ENCODE results near the gene SENP3. TPM values are rescaled to one million over a fixed set of nuclear protein-coding genes. Genes with fewer than 3 reads are reported as not detected.
A peak's percentile ranks its signal among the peaks of the same experiment; 100 is the strongest.

SENP3 gene
- total and polyA plus RNA-seq, 2 of the 13 experiments (the other 11 are each of a cell fraction or from before 2014, with no cell fraction given), result 55.8 to 75.4 TPM

- TF ChIP-seq SMYD3 (CRISPR knock-in tag; IDR thresholded peaks at IDR 0.05) (no peak), MTA3 (CRISPR knock-in tag; IDR thresholded peaks at IDR 0.05) (no peak), SP1 (IDR thresholded peaks at IDR 0.05) (no peak), SP1 (CRISPR knock-in tag; IDR thresholded peaks at IDR 0.05) (no peak; the same call in 1 of the 2 replicates), HOXD1 (CRISPR knock-in tag; IDR thresholded peaks at IDR 0.05) (no peak), MXI1 (IDR thresholded peaks at IDR 0.05; ENCODE audit: borderline replicate concordance, low read depth, low read length) (peak; percentile 71; the same call in 2 of the 3 replicates), SPEN (CRISPR knock-in tag; IDR thresholded peaks at IDR 0.05; ENCODE audit: low read depth) (no peak)
These were observed 617 bp upstream of the SENP3 start (continued) for GRCh38 chr17:7561028-7561575.

GRCh38 chr17:7562208-7562605 is 488 bp downstream of the SENP3 start:
- BruUV-seq (replicated peaks), result TSS peak; percentile 59
- no peaks in the 10 kb centered on the region for H4K20me1 ChIP-seq (ENCODE audit: insufficient read depth, low read length)
- peak overlapping the region; percentile 91 for H3K9ac ChIP-seq (ENCODE audit: insufficient read depth, low read depth, low read length)
- TF ChIP-seq KDM5A (IDR thresholded peaks at IDR 0.05; ENCODE audit: borderline replicate concordance, low read length) (peak; percentile 79), MEF2D (CRISPR knock-in tag; IDR thresholded peaks at IDR 0.05) (0 out of 2 replicates have a peak, but pooled peaks have one; percentile 12), ZNF224 (CRISPR knock-in tag; IDR thresholded peaks at IDR 0.05) (no peak), ZBTB40 (IDR thresholded peaks at IDR 0.05) (no peak), ZBTB40 (CRISPR knock-in tag; IDR thresholded peaks at IDR 0.05) (no peak), TBP (CRISPR knock-in tag; IDR thresholded peaks at IDR 0.05) (no peak)
- TF ChIP-seq, protein P1, sequence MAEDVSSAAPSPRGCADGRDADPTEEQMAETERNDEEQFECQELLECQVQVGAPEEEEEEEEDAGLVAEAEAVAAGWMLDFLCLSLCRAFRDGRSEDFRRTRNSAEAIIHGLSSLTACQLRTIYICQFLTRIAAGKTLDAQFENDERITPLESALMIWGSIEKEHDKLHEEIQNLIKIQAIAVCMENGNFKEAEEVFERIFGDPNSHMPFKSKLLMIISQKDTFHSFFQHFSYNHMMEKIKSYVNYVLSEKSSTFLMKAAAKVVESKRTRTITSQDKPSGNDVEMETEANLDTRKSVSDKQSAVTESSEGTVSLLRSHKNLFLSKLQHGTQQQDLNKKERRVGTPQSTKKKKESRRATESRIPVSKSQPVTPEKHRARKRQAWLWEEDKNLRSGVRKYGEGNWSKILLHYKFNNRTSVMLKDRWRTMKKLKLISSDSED (CRISPR knock-in tag; IDR thresholded peaks at IDR 0.05), result 0 out of 2 replicates have a peak, but pooled peaks have one; percentile 40
- H3K27me3 ChIP-seq (ENCODE audit: control insufficient read depth in 1 of 2, insufficient read depth in 2 of 2, low read length in 2 of 2), result no peaks in the 10 kb centered on the region; a peak in 1 of 5 replicates
- DNase-seq (ENCODE audit: low spot score), result no peak
- peak overlapping the region; percentile 90 to 94 (median 92) for H3K4me3 ChIP-seq (replicated peaks in 1 of 3; ENCODE audit: insufficient read depth in 1 of 3, low read depth in 2 of 3, low read length in 3 of 3)
- H3K27ac ChIP-seq (ENCODE audit: extremely low read length, insufficient read depth, low read length), result peak overlapping the region; percentile 75
- H3K9me3 ChIP-seq (ENCODE audit: low read length), result no peaks in the 10 kb centered on the region
- ATAC-seq, result no peak
- FAIRE-seq, result no peak
- 0% methylated on average over 10 of the region's 28 CpGs for WGBS (ENCODE audit: low lambda C conversion rate)
- H3K4me2 ChIP-seq (ENCODE audit: low read depth, low read length), result peak overlapping the region; percentile 96
- H3K36me3 ChIP-seq (replicated peaks in 1 of 2; ENCODE audit: control insufficient read depth in 1 of 2, insufficient read depth in 2 of 2, low read length in 2 of 2), result peaks cover 10 to 29% of the 10 kb centered on the region in 2 experiments
- peaks cover 58% of the 10 kb centered on the region for H3K4me1 ChIP-seq (ENCODE audit: insufficient read depth, low read length)
- peaks cover 27% of the 10 kb centered on the region for H3K79me2 ChIP-seq (ENCODE audit: insufficient read depth, low read length)
- POLR2A ChIA-PET, result interaction anchor here (1.3 kb wide), 1 partner anchor 22 kb away, joined by 4 read pairs; the partner anchor contains the start of gene MPDU1
- H2AFZ ChIP-seq (ENCODE audit: low read length), result no peak overlapping the region
- in situ Hi-C loops (cut with HindIII; ENCODE audit: extremely low pct_ligation_motif_present, low pct_unique_long_range_greater_than_20kb) (no loop called here), intact Hi-C loops (cut with micrococcal nuclease; ENCODE audit: unreplicated experiment) (loop anchor here (10.0 kb wide), 1 partner anchor 207 kb away; the partner anchor contains the start of genes KCTD11 and TMEM95)
- CTCF ChIA-PET (ENCODE audit: low intra/inter-chr PET ratio, low total read pairs), result interaction anchor here (2.8 to 3.3 kb wide), 2 partner anchors 38 to 48 kb away, joined by 27 to 43 read pairs; no protein-coding TSS in a partner anchor
